ENCODE results near the gene SH3BGR. TPM values are rescaled to one million over a fixed set of nuclear protein-coding genes. Genes with fewer than 3 reads are reported as not detected.
"Not testable (repeated sequence)": the region's sequence is repeated elsewhere in the genome, so short reads cannot be mapped to it uniquely, and the experiment has no call there.

Gene SH3BGR
- polyA plus RNA-seq (ENCODE audit: insufficient read depth in 1 of 5, insufficient read length in 5 of 5, low replicate concordance in 1 of 5), result 1 to 10 TPM in 4 of 5 donors, under 1 TPM in 1; 0.77 to 5.3 (median 3.4) TPM
- long read RNA-seq, donor 1, partial matches to known transcripts, result 0 of 1 reads
- long read RNA-seq, donor 1, other reads (novel, unspliced or antisense), result 0 of 1 reads
- long read RNA-seq, donor 2, partial matches to known transcripts, result 0 of 1 reads
- long read RNA-seq, donor 2, other reads (novel, unspliced or antisense), result 0 of 1 reads
- long read RNA-seq, donor 3, partial matches to known transcripts, result 0 of 1 reads
- long read RNA-seq, donor 3, other reads (novel, unspliced or antisense), result 0 of 1 reads
- long read RNA-seq, donor 4, partial matches to known transcripts, result 0 of 1 reads
- long read RNA-seq, donor 4, other reads (novel, unspliced or antisense), result 0 of 1 reads
- long read RNA-seq, donor 5, result 0 reads
- long read RNA-seq, donor 6, partial matches to known transcripts, result 0 of 1 reads
- long read RNA-seq, donor 6, other reads (novel, unspliced or antisense), result 0 of 1 reads
- long read RNA-seq, donor 7, partial matches to known transcripts, result 0 of 2 reads
- long read RNA-seq, donor 7, other reads (novel, unspliced or antisense), result 0 of 2 reads
- long read RNA-seq, donor 8, result 0 reads

DNA sequence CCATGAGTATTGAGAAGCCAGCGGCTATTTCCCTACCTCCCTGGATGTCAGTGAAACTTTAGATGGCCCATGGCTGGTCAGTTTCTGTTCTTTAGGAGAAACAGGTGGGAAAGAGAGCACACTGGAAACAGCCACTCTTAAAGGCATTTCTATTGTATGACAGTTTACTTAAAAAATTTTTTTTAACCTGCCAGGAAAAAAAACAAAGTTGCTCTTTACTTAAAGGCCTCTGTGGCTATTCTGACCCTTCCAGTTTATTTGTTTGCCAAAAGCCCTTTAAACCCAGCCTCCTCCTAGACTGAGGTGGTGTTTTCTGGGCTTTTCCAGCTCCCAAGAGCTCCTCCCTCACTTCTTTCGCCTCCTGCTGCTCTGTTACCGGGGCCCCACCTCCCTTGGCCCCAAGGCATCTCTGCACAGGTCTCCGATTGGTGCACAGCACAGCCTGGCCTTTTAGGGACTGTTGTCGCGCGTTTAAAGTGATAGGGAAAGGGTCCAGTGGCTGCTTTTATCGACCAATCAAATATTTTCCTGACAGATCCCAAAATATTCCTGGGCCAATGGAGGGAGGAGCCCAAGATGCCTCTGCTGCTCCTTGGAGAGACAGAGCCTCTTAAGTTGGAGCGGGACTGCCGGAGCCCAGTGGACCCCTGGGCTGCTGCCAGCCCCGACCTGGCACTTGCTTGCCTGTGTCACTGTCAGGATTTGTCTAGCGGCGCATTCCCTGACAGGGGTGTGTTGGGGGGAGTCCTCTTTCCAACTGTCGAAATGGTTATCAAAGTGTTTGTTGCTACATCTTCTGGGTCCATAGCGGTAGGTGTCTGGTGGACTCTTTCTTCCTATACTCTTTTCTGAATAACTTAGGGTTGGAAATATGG lies at the start of gene SH3BGR:
SH3BGR (plus strand) TSS at position 639 of the 875 bp plus-strand sequence; CDS start at position 766, 127 bp downstream.
- DNase-seq, result peak in 1 of 2 donors; percentile 24

DNA sequence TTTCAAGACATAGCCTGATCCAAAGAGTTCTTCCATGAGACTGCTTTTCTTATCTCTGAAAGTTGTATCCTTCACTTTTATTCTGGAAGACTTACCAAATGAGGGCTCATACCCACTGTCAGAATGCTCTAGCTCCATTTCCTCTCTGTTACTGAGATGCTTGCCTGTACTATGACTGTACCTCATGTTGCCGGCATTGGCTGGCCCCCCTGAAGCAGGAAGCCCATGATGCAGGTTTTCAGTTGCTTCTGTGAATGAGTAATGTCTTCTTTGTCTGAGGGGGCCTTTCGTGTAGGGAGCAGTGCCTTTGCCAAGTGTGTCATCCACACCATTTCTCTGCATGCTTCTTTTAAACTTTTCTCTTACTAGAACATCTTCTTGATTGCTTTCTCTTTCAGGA lies 45.7 kb upstream of the SH3BGR start:
- no peak for DNase-seq

GRCh38 chr21:39419204-39419603 lies 32.6 kb upstream of the SH3BGR start:
- DNase-seq, result not testable (repeated sequence)

DNA sequence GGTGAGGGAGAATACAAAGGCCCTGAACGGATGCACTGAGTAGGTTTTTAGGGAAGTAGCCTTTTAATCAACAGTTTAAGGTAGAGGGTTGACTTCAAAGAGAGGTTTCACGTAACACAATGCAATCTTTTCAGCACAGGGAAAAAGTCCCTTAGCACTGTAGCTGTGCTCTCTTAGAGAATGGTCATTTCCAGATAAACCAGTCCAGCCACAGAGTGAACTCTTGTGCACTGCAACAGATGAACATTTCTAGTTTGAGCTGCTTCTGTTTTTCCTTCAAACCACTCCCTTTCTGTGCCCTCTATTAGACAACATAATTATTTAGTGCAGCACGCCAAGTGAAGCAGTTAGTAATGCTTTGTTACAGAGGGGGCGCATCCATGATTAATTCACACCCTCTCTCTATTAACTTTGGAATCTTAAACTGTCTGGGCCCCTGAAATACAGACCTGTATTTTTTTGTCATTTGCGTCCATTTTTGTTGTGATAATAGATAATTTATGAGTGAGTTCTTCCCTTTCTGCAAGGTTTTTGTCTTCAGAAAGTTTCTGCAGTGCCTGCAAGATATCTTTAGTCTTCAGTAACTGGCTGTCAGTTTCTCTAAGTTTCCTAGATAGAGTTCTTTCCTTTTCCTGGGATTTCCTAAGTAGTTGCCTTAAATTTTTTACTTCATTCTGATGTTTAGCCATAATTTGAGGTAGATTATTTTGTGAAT lies 29.1 kb upstream of the SH3BGR start:
- peak; percentile 15 to 16 for DNase-seq

GRCh38 chr21:39429445-39429844 lies 22.3 kb upstream of the SH3BGR start:
- no peak for DNase-seq

DNA sequence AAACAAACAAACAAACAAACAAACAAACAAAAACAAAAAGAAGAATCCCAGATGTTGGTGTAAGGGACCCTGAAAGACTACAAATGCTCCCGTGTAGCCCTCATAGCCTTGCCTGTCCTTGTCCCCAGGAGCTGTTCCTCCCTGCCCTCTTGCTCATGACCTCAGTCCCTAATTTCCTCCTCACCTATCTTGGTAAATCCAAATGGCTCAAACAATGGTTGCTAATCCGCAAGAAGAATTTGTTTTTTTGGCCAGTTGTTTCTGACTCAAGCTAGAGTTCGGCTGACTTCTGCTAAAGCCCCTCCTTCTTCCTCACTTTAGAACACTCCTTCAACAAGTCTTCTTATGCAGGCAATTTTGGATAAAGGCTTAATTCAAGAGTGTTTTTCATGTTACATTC lies 21.8 kb upstream of the SH3BGR start:
- DNase-seq, result no peak

GRCh38 chr21:39430457-39430856 lies 21.3 kb upstream of the SH3BGR start:
- DNase-seq, result no peak

- no peak for DNase-seq
These were observed 20.8 kb upstream of the SH3BGR start for GRCh38 chr21:39430954-39431353.

DNA sequence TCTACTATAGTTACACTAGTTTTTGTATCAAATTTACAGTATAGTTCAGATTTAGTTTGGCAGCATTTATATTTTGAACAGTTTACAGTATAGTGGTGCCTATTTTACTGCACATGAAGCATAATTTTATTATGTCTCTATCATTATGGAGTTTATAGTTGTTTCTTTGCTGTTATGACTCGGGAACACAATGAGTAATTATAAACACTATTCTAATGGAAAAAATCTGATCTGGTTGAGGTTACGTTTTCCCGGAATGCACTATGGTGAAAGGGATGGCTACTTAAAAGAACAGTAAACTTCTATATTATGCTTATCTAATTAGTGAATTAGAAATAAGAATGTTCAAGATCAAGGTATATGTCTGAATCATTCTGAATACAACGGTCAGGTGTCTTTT lies 16.8 kb upstream of the SH3BGR start:
- DNase-seq, result no peak

- DNase-seq, result no peak
These were observed 12.5 kb upstream of the SH3BGR start for GRCh38 chr21:39439232-39439631.

- DNase-seq, result no peak
These were observed 10.0 kb upstream of the SH3BGR start for GRCh38 chr21:39441502-39442475.

DNA sequence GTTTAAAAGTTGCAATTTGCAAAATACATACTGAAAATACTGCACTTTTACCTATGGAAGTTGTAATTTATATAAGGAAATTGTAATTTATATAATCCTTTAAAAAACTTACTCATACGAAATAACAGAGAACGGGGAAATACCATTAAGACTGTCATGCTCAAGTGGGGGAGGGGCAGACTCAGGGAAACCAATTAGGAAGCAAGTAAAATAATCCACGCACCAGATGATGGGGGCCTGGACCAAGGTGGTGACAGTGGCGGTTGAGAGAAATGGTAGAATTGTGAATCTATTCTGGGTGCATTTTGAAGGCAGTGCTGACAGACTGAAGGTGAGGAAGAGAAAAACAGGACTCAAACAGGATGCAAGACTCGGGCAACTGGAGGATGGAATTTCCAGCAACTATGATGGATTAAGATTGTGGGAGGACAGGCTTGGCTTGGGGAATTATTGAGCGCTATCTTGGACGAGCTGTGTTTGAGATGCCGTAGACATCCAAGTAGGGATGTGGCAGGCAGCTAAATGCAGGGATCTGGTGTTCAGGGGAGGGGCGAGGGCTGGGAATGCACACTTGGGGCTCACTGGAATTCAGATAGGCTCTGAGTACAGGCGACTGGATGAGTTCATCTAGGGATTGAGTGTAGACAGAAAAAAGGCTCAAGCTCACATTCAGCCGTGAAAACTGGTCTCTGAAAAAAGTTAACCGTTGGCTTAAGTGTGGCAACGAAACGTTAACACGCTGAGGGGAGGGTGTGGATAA lies 7.2 kb upstream of the SH3BGR start:
- DNase-seq, result no peak

DNA sequence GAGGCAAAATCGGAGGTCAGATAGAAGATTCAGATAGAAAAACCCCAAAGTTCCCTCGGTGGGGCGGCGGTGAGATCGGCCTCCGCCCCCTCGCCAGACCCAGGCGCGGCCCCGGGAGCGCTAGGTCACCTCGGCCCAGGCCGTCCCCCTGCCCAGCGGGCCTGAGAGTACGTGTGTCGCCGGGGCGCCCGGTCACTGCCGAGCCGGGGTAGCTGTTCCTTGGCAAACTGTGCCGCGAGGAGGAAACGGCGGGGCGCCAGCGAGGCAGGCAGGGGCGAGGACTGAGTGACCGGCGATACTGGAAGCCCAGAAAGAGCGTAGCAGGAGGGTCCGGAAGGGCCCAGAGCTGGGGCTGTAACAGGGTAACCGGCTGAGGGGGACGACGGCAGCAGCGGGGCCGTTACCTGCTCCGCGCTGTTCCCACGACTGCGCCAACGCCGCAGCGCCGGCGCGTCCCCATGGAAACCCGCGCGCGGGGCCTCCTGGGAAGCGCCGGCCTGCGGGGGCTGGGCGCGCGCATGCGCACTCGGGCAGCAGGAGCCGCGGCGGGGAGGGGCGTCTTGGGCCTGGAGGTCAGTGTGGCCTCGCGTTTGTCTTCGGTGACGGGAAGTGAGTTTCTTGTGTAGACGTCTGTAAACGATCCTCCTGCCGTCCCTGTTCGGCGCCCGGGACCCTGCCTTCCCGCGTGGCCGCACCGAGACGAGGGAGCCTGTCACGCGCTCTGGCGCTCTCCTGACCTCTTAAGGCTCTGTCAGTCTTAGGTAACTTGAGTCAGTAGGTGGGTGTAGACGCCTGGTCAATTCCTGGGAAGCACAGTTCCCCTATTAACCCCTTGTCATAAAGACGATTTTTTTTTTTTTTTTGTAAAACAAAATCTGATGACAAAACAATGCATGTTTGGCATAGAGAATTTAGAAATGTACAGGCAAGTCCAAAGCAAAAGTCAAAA lies 6.2 kb upstream of the SH3BGR start, which contains the start of gene LCA5L:
LCA5L (minus strand) TSS at position 458 of the 949 bp plus-strand sequence. CDS start 17,285 bp downstream, outside the sequence.
- peak; percentile 94 for DNase-seq

GRCh38 chr21:39447264-39447663 lies 4.5 kb upstream of the SH3BGR start:
- DNase-seq, result no peak

GRCh38 chr21:39452207-39452969 lies 618 bp downstream of the SH3BGR start:
- no peak for DNase-seq

GRCh38 chr21:39452970-39453342 lies 1.2 kb downstream of the SH3BGR start:
- DNase-seq, result no peak

- no peak for DNase-seq
These were observed 1.9 kb downstream of the SH3BGR start for GRCh38 chr21:39453571-39454179.

Data from right lung (tissue), 10 donors.